GM15510 (cell line): ENCODE measurements around the gene ABHD17A.

Experiments
- POLR2A ChIP-seq: IDR thresholded peaks from 3 replicates; pipeline ENCODE4 v1.6.1; 2011; ENCODE audit warnings: borderline replicate concordance; ENCODE audit not compliant: insufficient read length; ENCODE audit errors: extremely low read depth

Gene ABHD17A

GRCh38 chr19:1901940-1902404 lies 16.7 kb upstream of the ABHD17A start:
- no peak for TF ChIP-seq POLR2A

DNA sequence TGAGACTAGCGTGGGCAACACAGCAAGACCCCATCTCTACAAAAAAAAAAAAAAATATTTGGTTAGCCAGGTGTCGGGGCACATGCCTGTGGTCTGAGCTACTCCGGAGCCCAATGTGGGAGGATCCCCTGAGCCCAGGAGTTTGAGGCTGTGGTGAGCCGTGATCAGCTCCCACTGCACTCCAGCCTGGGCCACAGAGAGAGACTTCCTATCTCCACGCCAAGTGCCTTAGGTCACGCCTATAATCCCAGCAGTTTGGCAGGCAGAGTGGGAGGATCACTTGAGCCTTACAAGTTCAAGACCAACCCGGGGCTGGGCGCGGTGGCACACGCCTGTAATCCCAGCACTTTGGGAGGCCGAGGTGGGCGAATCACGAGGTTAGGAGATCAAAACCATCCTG lies 11.2 kb upstream of the ABHD17A start:
- TF ChIP-seq POLR2A = no peak

DNA sequence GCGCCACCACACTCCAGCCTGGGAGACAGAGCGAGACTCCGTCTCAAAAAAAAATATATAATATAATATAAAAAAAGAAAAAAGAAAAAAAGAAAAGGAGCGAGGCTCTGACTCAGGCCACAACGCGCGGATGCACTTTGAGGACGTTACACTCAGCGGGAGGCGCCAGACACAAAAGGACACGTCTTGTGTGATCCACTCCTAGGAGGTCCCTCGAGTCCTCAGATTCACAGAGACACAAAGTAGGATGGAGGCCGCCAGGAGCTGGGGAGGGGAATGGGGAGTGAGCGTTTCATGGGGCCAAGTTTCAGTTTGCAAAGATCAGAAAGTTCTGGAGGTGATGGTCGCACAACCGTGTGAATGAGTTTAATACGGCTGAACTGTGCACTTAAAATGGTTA lies 8.5 kb upstream of the ABHD17A start:
- TF ChIP-seq POLR2A = no peak

GRCh38 chr19:1889907-1890306 lies 4.6 kb upstream of the ABHD17A start:
- TF ChIP-seq POLR2A = no peak

DNA sequence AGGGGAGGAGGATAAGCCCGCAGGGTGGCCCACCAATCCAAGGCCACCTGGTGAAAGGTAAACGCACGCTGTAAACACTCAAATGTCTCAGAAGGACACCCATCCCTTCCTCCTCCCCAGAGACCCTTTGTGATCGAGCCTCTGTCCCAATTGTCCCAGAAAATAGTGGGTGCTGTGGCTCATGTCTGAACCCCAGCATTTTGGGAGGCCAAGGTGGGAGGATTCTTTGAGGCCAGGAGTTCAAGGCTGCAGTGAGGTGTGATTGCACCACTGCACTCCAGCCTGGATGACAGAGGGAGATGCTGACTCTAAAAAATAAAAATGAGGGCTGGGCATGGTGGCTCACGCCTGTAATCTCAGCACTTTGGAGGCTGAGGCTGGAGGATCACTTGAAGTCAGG lies 3.1 kb upstream of the ABHD17A start:
- TF ChIP-seq POLR2A = no peak

DNA sequence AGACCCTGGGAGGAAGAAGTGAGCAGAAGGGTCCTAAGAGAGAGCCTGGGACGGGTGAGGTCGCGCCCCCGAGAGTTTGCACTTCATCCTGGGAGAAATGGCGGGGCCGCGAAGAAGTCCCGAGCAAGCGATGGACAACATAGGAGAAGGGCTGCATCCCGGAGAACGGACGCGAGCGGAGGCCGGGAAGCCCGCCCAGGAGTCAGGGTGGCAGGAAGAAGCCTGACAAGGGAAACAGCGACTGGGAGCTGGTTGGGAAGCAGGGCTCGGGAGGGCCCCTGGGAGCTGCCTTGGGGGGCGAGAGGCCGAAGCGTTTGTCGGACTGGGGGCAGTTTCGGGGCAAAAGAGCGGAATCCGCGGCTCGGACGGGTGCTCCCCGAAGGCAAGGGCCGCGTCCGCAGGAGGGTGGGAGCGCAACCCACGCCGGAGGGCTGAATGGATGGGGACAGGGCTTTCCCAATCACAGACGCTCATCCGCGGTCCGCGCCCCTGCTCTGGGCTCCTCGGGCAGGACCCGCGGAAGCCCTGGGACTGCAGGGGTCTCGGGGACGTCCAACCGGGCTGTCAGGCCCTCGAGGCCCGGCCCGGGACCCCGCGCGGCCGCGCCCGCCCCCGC lies 469 bp downstream of the ABHD17A start:
- no peak for TF ChIP-seq POLR2A

GRCh38 chr19:1884291-1884718 lies 991 bp downstream of the ABHD17A start:
- no peak for TF ChIP-seq POLR2A

GRCh38 chr19:1883784-1884183 lies 1.5 kb downstream of the ABHD17A start:
- TF ChIP-seq POLR2A = no peak

DNA sequence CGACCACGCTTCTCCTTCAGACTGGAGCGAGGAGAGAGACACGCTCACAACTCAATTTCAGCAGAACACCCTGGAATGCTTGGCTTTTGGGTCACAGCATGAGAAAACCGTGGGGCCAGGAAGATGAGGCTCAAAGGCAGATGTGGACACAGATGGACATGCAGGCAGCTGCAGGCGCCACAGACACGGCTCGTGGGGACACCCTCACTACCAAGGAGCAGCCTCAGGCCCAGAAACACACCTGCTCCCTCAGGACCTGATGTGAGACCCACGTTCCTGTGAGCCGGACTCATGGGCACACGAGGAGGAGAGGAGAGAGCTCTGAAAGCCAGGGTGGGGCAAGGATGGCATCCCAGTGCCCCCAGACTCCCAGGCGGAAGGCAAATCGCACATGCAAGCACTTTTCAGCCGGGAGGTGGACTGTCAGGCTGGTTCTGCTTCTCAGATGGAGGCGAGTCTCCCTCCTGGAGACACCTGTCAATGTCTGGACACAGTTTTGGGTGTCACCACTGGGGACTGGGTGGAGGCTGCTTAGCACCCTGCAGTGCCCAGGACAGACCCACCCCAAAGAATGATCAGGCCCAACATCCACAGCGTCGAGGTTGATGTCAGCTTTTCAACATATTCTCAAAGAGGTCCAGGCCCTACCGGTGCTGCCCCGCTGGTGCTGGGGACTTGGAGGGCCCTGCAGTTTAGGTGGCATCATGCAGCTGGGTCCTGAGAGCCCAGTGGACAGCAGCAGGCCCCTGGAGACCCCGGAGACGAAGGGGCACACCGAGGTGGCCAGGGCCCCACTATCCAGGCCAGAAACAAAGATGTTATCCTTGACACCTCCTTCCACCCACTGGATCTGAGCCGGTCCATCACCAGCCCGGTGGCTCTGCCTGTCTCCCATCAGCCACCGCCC lies 2.3 kb downstream of the ABHD17A start:
- TF ChIP-seq POLR2A = no peak

DNA sequence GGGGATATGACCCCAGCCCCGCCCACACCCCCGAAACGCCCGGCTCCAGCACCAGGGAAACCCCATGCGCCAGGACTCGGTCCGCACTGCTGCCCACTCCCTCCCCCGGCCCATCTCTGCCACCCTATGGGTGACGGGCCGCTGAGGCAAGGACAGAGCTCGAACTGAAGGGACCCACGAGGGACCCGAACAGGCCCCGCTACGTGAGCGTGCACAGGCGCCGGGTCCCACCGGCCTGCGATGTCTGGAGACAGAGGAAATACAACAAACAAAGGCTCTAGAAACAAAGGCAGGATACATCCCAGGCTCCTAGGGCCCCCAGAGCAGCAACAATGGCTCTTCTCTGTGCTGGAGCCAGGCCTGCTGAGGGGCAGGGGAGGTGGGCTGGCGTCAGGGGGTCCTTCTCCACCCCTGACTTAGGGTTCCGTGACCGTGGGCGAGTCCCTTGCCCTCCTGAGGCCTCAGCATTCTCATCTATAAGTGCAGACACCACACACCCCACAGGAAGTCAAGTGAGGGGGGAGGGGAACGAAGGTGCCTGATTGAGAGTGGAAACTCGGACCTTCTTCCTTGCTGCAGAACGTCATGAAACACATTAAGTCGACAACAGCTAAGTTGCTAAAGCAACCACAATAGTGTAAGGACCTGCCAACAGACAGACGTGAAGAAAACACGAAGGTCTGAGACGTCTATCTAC lies 3.1 kb downstream of the ABHD17A start:
- TF ChIP-seq POLR2A = no peak

DNA sequence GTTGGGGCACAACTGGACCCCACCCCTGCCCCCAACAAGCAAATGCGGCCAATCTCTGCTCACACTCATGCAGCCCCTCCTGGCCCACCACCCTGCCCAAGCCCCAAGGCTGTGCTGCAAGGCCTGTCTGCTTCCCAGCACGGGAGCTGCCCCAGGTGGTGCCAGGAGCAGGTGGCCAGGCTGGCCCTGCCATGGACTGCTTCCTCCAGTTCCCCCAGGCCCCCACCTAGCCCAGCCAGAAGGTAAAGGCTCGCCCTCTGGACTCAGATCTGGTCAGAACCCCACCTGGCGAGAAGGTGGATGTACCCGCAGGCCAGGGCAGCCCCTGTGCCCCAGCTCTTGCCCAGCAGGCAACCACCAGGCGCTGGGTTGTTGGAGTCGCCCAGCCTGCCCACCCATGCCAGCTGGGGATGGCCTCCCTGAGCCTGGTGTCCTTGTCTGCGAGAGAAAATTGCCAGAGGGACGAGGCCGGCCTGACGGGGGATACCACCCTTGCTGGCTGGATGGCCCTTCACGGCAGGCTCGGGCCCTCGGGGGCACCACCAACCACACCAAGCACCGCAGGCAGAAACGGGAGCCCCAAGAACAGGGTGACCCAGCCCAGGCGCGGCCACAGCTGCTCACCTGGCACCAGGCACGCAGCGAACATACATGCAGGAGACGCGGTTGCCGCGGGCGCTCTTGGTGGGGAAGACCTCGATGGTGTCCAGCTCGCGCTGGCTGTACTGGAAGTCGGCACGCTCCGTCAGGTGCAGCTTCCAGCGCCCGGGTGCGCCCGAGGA lies 4.5 kb downstream of the ABHD17A start:
- no peak for TF ChIP-seq POLR2A

DNA sequence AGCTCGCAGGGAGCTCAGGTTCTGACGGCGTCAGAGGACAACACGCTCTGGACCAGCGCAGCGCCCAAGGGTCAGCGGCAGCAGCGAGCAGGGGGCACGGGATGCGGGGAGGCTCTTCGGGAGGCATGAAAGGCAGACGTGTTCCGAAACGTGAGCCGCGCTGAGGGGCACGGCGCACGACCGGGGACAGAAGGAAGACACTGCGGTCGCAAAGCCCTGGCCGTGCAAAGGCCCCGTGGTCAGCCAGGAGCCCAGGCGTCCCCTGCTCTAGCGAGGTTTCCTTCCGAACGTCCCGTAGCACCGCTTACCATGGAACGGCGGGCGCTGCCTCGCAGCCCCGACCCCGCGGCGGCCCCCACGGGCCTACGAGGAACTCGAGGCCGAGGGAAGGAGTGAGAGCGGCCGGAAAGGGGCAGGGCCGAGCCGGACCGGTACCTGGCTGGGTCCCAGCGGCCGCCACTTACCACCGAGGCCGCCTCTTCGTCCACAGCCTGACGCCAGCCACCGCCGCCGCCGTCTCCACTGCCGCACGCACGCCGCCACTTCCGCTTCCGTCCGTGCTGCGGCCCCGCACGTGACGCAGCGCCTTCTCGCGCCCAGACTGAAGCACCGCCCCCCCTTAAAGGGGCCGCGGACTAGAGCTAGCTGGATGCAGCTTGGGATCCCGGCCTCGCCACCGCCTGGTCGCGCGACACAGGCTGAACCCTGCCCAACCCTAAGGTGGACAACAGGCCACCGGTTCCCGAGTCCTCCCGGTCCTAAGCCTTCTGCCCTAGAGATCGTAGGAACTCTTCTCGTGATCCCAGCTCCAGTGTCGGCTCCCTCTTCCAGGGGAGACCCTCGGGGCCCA lies 9.4 kb downstream of the ABHD17A start:
- peak; percentile 94 for TF ChIP-seq POLR2A

GRCh38 chr19:1874554-1875185 lies 10.6 kb downstream of the ABHD17A start:
- TF ChIP-seq POLR2A = no peak
